ENCODE measurements around the gene DOCK8.
"Not testable (repeated sequence)": the region's sequence is repeated elsewhere in the genome, so short reads cannot be mapped to it uniquely, and the experiment has no call there.

The DOCK8 gene

GRCh38 chr9:372128-372527 lies 157.5 kb downstream of the DOCK8 start:
- no peak for FAIRE-seq

- no peak for FAIRE-seq
These were observed 159.1 kb downstream of the DOCK8 start for GRCh38 chr9:373759-374206.

GRCh38 chr9:374736-375135 lies 160.1 kb downstream of the DOCK8 start:
- FAIRE-seq, result no peak

GRCh38 chr9:376115-376514 lies 161.4 kb downstream of the DOCK8 start:
- no peak for FAIRE-seq

GRCh38 chr9:378263-378662 lies 163.6 kb downstream of the DOCK8 start:
- no peak for FAIRE-seq

- FAIRE-seq, result no peak
These were observed 167.7 kb downstream of the DOCK8 start for GRCh38 chr9:382383-382782.

GRCh38 chr9:385818-386398 lies 171.2 kb downstream of the DOCK8 start:
- FAIRE-seq, result peak; percentile 97

GRCh38 chr9:389159-389558 lies 174.5 kb downstream of the DOCK8 start:
- FAIRE-seq, result no peak

- FAIRE-seq, result no peak
These were observed 175.1 kb downstream of the DOCK8 start for GRCh38 chr9:389758-390157.

- FAIRE-seq, result no peak
These were observed 177.6 kb downstream of the DOCK8 start for GRCh38 chr9:392077-392804.

- FAIRE-seq, result no peak
These were observed 179.8 kb downstream of the DOCK8 start for GRCh38 chr9:394347-395052.

- no peak for FAIRE-seq
These were observed 181.7 kb downstream of the DOCK8 start for GRCh38 chr9:396396-396795.

- FAIRE-seq, result no peak
These were observed 183.4 kb downstream of the DOCK8 start for GRCh38 chr9:398085-398484.

GRCh38 chr9:401223-401622 lies 186.6 kb downstream of the DOCK8 start:
- FAIRE-seq, result no peak

GRCh38 chr9:404234-404633 lies 189.6 kb downstream of the DOCK8 start:
- FAIRE-seq, result no peak

- FAIRE-seq, result no peak
These were observed 190.7 kb downstream of the DOCK8 start for GRCh38 chr9:405341-405740.

GRCh38 chr9:406886-407654 lies 192.4 kb downstream of the DOCK8 start:
- no peak for FAIRE-seq

- FAIRE-seq, result not testable (repeated sequence)
These were observed 195.0 kb downstream of the DOCK8 start for GRCh38 chr9:409655-410054.

- FAIRE-seq, result no peak
These were observed 199.9 kb downstream of the DOCK8 start for GRCh38 chr9:414595-414994.

- no peak for FAIRE-seq
These were observed 205.0 kb downstream of the DOCK8 start for GRCh38 chr9:419571-420171.

- no peak for FAIRE-seq
These were observed 207.2 kb downstream of the DOCK8 start for GRCh38 chr9:421896-422295.

GRCh38 chr9:426264-426663 lies 211.6 kb downstream of the DOCK8 start:
- FAIRE-seq, result no peak

GRCh38 chr9:426976-427375 lies 212.3 kb downstream of the DOCK8 start:
- no peak for FAIRE-seq

Data from A204.1 (cell line).